Muscle of back (tissue), 11 donors: ENCODE results near the gene LDAH. TPM values are rescaled to one million over a fixed set of nuclear protein-coding genes. Genes with fewer than 3 reads are reported as not detected.

ENCODE experiments used
- DNase-seq, 3 donors: peaks; one replicate each; pipeline versions ENCODE4 v3.0.0 to v3.0.0-alpha.2; 2013
- polyA plus RNA-seq, 10 donors: library from polyadenylated mRNA; unstranded; fragments of 120-200 nt; gene quantifications; one replicate each; pipeline ENCODE4 v1.2.1, GENCODE V29; 2013; ENCODE audit not compliant: insufficient read length in 10 of 10

The LDAH gene
- polyA plus RNA-seq, 10 donors: 7.9 to 13.2 (median 10.8) TPM

DNA sequence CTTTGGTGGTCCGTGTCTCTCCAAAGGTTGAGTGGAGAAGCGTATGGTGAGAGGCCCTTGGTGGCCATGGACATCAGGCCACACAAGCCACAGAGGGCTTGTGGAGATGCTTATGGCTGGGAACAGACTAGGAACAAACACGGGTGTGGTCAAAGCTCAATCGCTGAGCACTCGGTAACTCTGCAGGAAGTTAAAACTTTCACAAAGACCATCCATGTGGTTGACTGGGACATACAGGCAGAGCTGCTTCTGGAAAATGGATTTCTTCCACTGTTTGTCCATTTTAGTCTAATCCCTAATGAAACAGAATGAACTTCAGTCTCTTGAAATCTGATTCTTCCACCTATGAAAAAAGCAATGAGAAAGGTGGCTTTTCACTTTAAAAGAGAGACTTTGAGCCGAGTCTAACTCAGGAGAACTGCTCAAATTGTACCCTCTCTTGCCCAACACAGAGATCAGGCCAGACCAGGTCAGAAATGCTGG, 138.3 kb downstream of the LDAH start:
- no peak for DNase-seq

DNA sequence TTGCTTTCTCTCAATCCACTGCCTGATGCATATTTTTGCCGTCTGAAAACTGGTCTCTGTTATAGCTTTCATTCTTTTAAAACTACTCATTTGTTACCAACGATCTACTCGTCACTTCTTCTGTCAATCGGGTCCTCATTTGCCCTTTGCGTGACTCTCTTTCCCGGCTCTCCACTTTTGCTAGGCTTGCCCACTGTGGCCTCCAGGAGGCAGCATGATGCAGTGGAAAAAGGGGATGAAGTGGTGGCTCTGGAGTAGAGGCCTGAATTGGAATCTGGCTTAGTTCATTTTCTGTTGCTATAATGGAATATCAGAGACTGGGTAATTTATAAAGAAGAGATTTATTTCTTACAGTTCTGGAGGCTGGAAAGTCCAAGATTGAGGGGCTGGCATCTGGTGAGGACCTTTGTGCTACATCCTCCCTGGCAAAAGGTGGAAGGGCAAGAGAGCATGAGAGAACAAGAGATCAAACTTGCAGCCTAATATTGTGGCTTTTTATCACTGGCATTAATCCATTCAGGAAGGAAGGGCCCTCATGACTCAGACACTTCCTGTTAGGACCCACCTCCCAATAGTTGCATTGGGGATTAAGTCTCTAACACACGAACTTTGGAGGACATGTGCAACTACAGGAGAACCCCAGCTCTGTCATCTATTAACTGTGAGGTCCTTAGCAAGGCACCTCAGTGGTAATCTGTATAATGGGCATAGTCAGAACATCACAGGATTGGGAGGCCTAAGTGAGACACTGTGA, 140.6 kb downstream of the LDAH start:
- DNase-seq: no peak

DNA sequence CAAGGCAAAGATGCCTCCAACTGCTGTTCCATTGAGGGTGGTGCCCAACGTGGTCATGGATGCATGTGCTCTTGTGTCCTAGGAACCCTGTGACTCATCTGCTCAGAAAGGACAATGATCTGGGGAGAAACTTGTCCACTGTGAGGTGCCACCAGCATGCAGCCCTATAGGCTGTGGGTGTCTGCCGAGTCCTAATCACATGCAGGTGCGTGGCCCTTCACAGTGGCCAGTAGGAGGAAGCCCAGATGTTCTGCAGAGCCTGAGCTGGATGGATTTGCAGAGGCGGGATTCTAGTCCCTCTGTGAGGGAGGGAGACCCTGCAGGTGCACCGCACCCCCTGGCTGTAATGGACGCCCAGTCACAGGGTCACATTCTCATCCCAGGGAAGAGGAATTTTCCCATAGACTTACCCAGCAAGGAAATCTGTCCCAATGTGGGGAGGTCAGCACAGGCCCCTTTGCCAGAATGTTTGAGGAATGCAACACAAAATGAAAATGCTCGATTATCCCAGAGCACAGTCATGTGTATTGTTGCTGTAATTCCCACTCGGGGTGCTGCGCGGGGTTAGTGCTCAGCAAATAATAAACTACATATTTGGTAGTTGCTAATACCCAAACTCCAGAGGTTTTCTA, 142.0 kb downstream of the LDAH start:
- DNase-seq: peak in 2 of 3 donors; percentile 37 to 56

DNA sequence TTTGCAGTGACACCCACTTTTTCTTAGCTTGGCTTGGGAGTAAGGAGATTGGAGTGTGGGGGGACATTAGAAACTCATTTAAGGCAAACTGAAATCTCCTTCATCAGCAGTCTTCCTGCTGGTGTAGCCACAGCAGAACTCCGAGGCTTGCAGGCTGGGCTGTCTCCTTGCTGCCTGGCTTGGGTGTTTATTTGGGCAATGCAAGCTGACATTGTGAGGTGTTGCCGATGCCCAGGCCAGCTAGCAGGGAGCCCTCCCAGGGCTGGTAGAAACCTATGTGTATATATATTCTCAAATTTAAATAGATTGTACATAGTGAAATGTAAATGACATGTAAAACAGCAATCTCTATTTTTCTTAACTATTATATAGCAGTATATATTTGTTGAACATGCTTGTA, 144.1 kb downstream of the LDAH start:
- no peak for DNase-seq

DNA sequence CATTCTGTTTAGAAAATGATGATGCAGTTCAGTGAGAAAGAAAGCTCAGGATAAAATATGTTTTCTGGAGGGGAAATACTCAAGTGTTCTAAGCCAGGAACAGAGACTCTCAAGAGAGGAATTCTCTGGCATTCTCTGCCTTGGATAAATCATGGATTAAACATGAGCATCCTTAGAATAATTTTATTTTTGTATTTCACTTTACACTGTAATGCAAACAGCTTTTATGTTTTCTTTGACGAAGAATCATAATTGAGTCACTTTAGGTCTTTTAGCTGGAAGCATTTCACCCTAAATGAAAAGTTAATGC, 144.9 kb downstream of the LDAH start:
- peak; percentile 38 to 72 (median 48) for DNase-seq

DNA sequence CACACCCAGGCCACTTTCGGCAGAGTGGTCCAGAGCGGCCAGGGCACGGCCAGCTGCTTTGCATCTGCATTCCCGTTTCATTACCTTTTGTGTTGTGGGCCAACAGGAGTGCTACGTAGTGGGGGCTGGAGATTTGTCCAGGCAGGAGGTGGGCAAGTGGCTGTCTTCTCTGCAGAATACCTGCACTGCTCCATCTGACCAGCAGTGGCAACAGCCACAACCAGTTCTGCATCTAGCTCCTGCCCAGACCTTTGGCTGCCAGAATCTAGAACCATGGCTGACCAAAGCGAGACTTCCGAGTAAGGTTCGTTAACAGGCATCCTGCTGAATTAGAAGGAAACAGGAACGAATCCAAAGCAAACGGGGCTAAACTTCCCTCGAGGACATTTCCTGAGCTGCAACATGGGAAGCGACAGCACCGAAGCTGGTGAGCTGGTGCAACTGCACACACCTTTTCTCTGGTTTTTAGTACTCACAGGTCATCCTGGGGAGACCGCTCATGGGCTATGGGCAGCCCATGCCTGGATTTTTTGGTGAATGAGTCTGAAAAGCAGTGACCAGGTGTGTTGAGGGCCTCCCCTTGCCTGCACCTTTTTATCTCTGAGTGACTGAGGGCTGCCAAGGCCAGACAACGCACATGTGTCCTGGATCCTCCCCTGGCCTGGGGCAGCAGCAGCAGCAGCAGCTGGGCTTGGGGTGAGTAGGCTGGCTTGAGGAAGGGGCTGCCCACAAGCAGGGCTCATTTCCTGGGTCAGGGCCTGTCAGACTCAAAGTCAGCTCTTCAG, 145.4 kb downstream of the LDAH start:
- no peak for DNase-seq

DNA sequence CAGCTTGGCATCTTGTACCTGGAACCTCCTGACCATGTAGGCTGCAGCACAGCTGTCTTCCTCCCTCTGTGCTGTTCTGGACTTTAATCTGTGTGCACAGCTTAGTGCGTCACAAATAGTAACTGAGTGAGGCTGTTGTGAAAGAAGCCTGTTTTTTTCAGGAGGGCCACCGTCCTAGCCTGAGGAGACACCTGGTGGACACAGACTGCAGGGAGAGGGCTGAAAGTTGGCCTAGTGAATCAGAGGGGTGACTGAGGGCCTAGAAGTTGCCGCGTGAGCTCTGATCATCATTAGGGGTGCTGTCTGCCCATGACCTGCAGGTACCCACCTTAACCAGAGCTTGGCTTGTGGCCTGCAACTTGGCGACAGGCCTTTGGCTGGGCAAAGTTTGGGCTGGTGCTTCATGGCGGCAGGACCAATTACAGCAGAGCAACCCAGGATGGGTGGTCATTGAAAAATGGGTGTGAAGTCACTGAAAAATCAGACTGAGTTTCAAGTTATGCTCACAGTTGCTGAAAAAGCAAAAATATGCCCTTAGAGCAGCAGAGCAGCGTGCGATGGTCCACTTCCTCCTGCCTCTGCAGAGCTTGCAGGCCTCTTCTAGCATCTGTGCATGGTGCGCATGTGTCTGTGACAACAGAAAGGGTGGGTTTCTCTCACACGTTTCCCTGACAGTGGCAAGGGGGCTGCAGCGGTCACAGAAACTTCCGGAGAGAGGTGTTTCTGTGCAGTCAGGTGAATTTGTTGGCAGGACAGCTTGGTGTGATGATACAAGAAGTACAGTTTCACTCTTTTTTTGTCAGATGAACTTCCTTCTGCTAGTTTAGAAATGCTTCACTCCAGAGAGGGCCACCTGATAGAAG, 146.3 kb downstream of the LDAH start:
- no peak for DNase-seq

DNA sequence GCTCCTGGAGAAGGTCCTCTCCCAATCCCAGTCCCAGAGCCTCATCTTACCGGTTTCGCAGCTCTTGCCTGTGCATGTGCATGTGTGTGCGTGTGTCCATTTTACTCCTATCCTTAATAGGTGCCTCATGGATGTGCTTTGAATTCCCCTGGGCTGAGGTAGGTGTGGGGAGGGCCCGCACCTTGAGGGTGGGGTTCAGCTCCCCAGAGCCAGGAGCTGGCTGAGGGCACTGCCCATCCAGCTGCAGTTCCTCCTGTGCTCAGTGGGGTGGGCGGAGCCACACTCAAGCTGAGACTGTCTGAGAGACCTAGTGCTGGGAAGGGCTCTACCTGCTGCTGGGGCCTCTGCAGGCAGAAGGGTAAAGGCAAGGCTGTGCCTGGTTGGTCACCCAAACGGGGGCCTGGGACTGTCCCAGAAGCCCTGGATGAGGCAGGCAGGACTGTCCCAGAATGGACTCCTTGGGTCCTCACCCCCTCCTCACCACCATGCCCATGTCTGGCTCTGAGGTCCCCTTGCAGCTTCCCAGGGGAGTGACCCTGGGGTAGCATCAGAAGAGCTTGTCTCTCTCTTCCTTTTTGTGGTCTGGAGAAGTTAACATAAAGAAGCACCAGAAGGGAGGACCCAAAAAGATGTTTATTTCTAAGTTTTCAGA, 147.1 kb downstream of the LDAH start:
- DNase-seq: no peak

DNA sequence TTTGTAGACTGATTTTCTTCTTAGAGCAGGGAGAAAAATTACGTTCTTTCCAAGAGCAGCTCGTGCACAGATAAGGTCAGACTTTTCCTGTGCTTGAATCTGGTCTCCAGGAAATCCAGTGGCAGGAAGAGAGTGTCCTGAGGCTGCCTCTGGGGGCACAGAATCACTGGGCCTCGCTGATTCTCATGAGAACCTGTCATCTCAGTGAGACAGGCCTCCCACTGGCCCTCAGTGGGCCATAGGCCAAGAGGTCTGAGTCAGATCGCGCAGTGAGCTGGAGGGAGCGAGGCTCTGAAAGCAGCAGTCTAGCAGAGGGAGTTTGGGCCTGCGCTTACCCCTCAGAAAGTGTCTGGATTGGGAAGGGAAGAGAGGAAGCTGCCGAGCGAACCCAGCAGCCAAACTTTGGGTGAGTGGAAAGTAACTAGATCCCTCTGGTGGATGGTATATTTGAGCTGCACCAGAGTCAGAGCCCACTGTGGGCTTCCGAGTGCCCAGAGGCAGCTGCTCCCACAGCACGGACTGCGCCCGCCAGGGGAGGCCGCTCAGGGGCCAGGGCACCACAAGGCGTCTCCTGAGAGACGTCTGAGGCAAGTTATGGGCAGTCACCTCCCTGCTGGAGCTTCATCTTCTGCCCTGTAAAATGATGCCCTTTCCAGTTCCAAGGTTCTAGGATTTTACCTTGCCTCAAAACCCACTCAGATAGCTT, 147.8 kb downstream of the LDAH start:
- DNase-seq: peak in 2 of 3 donors; percentile 34 to 70

DNA sequence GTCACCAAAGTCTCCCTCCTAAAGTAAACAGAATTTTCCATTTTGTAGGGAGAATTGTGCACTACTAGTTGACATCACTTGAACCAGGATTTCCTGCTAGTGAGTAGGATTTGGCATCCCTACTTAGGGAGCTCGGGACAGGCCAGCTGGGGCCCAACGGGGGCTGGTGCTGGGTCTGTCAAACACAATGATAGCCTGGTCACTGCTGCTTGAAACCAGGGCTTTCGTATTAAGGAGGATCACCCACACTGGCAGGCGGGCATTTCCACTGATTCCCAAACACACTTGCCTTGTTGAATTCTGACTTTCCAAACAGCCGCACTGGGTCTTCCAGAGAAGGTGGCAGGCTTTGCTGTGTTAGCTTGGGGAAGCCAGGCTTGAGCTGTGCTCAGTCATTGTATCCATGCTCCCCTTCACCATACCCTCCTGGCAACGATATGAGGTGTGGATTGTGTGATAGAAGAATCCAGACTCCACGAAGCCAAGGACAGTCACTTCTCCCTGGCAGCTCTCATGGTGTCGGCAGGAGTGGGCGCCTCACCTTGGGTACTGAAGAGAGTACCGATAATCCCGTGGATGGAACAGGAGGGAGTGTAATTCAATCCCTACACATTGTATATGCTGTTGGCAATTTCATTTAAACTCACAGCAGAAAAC, 148.5 kb downstream of the LDAH start:
- DNase-seq: no peak

DNA sequence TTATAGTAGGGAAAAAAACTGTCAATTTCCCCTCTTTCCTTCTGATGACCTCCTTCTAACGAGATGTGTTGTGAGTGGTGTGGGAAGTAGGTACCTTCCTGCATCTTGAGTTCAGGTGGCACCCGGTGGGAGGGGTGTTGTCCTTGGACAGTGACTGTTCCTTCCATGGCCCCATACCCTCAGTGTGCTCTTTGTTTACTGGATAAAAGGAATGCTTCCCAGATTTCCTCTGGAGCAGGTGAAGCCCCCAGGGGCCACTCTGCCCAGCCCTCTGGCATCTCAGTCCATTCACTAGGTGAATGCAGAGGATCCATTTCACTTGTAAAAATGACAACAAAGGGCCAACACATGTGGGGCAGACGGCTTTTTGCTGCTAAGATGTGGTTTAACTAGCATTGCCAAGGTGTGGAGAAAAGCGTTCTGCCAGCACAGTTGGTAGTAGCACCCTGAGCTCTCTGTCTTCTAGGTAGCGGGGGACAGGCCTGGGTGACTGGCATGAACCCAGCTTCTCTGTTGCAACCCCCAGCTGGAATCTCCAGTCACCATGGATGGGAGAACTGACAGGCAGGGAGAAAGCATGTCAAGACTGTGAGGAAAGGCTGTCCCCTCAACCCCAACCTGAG, 149.1 kb downstream of the LDAH start:
- no peak for DNase-seq

DNA sequence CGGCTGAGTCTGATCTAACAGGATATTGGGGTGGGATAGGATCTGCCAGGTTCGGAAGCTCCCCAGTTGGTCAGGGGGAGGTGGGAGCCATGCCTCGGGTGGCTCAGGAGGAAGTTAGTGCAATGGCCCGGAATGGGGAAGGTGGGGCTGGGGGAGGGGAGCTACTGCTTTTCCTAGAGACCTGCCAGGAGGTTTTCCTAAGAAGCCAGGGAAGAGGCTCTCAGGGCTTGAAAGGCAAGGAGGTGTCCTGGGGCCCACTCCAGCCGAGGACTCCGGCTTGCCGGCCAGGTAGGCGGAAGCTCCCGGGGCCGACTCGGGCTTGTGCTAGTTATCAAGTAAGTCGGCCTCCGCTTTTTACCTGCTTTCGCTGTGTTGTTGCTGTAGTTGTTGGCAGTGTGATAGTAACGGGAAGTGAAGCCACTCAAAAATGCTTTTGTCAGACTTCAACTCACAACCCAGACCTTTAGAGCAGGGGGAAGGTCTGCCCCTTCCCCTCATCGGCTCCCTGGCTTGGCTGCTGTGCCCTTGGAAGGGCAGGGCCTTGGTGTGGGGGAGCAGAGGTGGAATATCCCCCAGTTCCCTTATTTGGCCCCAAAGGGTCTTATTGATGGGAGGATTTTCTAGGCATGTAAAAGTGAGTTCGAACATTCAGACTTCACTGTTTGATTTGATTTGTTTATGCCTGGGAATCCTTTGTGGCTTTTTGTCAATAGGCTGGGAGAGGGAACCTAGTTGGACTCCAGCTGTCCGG, 150.5 kb downstream of the LDAH start:
- DNase-seq: no peak

DNA sequence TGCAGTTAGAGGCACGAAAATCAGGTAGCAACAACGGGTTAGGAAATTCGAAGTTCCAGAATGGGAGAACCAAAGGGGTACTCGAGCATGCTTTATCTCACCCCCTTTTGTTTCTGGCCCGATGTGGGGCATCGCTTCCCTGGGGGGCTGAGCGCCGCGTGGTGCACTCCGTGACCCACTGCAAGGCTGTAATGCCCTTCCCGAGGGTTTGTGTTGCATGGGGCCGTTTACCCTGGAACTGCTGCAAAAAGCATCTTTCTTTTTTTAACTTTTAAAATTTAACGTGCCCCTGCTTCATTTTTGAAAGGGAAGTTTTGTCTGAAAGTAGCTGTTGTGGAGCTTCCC, 151.2 kb downstream of the LDAH start:
- DNase-seq: no peak

DNA sequence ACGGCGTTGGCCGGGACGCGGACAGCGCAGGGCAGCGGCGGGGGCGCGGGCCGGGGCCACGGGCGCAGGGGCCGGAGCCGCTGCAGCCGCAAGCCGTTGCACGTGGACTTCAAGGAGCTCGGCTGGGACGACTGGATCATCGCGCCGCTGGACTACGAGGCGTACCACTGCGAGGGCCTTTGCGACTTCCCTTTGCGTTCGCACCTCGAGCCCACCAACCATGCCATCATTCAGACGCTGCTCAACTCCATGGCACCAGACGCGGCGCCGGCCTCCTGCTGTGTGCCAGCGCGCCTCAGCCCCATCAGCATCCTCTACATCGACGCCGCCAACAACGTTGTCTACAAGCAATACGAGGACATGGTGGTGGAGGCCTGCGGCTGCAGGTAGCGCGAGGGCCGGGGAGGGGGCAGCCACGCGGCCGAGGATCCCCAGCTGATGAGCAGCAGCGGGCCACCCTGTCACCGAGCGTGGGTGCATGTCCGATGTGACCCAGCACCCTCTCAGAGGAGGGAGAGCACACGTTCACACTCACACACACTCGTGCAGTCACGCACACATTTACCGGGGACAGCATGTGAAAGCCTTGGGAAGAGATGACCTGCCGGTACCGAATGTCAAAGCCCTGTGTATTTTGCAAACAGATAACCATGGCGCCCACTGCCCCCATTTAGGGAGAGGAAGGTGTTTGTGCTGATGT, 151.7 kb downstream of the LDAH start:
- DNase-seq: no peak

DNA sequence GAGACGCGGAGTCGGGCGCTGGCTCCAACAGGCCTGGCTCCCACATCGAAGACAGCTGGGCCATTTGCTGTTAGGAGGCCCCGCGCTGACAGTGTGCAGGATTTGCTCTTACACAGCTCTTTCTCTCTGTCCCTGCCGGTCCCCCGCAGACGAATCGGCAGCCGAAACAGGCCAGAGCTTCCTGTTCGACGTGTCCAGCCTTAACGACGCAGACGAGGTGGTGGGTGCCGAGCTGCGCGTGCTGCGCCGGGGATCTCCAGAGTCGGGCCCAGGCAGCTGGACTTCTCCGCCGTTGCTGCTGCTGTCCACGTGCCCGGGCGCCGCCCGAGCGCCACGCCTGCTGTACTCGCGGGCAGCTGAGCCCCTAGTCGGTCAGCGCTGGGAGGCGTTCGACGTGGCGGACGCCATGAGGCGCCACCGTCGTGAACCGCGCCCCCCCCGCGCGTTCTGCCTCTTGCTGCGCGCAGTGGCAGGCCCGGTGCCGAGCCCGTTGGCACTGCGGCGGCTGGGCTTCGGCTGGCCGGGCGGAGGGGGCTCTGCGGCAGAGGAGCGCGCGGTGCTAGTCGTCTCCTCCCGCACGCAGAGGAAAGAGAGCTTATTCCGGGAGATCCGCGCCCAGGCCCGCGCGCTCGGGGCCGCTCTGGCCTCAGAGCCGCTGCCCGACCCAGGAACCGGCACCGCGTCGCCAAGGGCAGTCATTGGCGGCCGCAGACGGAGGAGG, 152.4 kb downstream of the LDAH start:
- DNase-seq: peak in 1 of 3 donors; percentile 66

DNA sequence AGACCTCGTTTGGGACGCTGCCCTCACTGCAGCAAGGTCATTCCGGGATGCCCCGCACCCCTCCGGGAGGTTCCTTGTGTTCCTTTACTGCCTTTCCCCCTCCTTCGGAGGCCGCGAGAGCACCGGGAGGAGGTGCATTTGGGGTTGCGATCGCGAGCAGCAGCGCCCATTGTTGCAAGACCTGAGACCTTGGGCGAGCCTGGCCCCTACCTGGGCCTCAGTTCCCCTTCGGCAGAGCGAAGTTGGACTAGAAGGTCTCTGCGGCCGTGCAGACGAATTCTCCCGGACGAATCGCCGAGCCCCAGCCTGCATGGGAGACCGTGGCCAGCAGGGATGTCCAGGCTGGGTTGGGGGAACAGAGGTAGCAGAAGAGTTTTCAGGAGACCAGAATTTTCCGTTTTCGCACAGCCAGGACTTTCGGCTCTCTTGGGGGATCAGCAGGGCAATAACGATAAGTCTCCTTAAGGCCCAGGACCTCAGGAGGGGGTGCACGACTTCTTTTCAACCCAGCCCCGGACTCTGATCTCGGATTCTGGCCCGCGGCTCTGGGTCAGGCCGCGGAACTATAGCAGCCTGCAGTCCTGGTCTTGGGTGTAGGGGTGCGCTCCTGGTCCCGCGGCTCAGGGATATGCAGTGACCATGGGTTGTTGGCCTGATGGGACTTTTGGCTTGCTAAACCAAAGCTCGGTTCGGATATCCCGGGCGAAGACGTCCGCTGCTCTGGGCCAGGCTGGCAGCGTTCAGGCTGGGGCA, 153.2 kb downstream of the LDAH start:
- no peak for DNase-seq
